NT2/D1 (cell line): Measurements from ENCODE around the gene SORBS2.
"Not testable (repeated sequence)": the region's sequence is repeated elsewhere in the genome, so short reads cannot be mapped to it uniquely, and the experiment has no call there.

Experiments
- SUZ12 ChIP-seq: IDR thresholded peaks from 2 replicates; pipeline ENCODE4 v1.6.1; 2011; ENCODE audit not compliant: insufficient read length, insufficient read depth; ENCODE audit errors: extremely low read depth
- YY1 ChIP-seq: IDR thresholded peaks from 2 replicates; pipeline ENCODE4 v1.6.1; 2011; ENCODE audit not compliant: insufficient read length, insufficient read depth
- ZNF274 ChIP-seq: IDR thresholded peaks from 2 replicates; pipeline ENCODE4 v1.6.1; 2011; ENCODE audit warnings: mild to moderate bottlenecking, low read depth, low read length

- TF ChIP-seq YY1, ZNF274, SUZ12: not testable (repeated sequence)
Observed at GRCh38 chr4:185559251-185559914, 252.6 kb downstream of the SORBS2 start.
